IPS DF 6.9 (cell line): ENCODE measurements around the gene ARL17B.
"Not testable (repeated sequence)": the region's sequence is repeated elsewhere in the genome, so short reads cannot be mapped to it uniquely, and the experiment has no call there.

Source experiments
- DNase-seq: peaks from one replicate; pipeline ENCODE4 v3.0.0-alpha.2; 2013; ENCODE audit warnings: low read depth, low spot score
- H3K27ac ChIP-seq: one replicate; pipeline ENCODE4 v1.5.1; 2013; ENCODE audit warnings: low read length, control low read depth
- H3K27me3 ChIP-seq: 2 replicates; pipeline ENCODE4 v1.6.1; 2013; ENCODE audit warnings: mild to moderate bottlenecking, low read length; ENCODE audit not compliant: control insufficient read depth, insufficient read depth
- H3K36me3 ChIP-seq: 2 replicates; pipeline ENCODE4 v1.6.1; 2013; ENCODE audit warnings: low read length; ENCODE audit not compliant: control insufficient read depth, insufficient read depth
- H3K4me1 ChIP-seq: 2 replicates; pipeline ENCODE4 v1.6.1; 2013; ENCODE audit warnings: low read length; ENCODE audit not compliant: control insufficient read depth, insufficient read depth
- H3K4me3 ChIP-seq: 2 replicates; pipeline ENCODE4 v1.5.1; 2013; ENCODE audit warnings: mild to moderate bottlenecking, low read length
- H3K9me3 ChIP-seq: 2 replicates; pipeline ENCODE4 v1.6.1; 2013; ENCODE audit warnings: low read length, inconsistent platforms; ENCODE audit not compliant: control insufficient read depth, insufficient read depth
- WGBS: extraction: QIAGEN DNeasy Blood & Tissue Kit; methylation state at CpG from one replicate; pipeline ENCODE4 v1.1.7; 2013; ENCODE audit warnings: mixed read lengths, missing lambda C conversion rate; ENCODE audit not compliant: insufficient read length, insufficient coverage; 5-methylcytosine and 5-hydroxymethylcytosine counted together

The ARL17B gene

GRCh38 chr17:46372236-46373229, 11.0 kb upstream of the ARL17B start:
- WGBS, result no CpG with 5 or more reads among the region's 95 CpGs
- not testable (repeated sequence) for H3K36me3 ChIP-seq, H3K9me3 ChIP-seq, DNase-seq, H3K4me3 ChIP-seq, H3K27me3 ChIP-seq, H3K4me1 ChIP-seq, H3K27ac ChIP-seq

GRCh38 chr17:46367520-46367919, 6.0 kb upstream of the ARL17B start:
- H3K27ac ChIP-seq, H3K27me3 ChIP-seq, DNase-seq, H3K4me3 ChIP-seq, H3K4me1 ChIP-seq, H3K36me3 ChIP-seq, H3K9me3 ChIP-seq: not testable (repeated sequence)
- no CpG with 5 or more reads among the region's 3 CpGs for WGBS

- WGBS, result no CpG with 5 or more reads among the region's 42 CpGs
- H3K4me1 ChIP-seq, DNase-seq, H3K9me3 ChIP-seq, H3K27me3 ChIP-seq, H3K27ac ChIP-seq, H3K4me3 ChIP-seq, H3K36me3 ChIP-seq: not testable (repeated sequence)
Observed at GRCh38 chr17:46361145-46361735, 326 bp downstream of the ARL17B start.

GRCh38 chr17:46353856-46354255, 7.7 kb downstream of the ARL17B start:
- H3K4me1 ChIP-seq, H3K9me3 ChIP-seq, DNase-seq, H3K27ac ChIP-seq, H3K4me3 ChIP-seq, H3K27me3 ChIP-seq, H3K36me3 ChIP-seq: not testable (repeated sequence)
- no CpG with 5 or more reads among the region's 4 CpGs for WGBS

- H3K27ac ChIP-seq, H3K9me3 ChIP-seq, H3K4me1 ChIP-seq, H3K36me3 ChIP-seq, H3K27me3 ChIP-seq, DNase-seq, H3K4me3 ChIP-seq: not testable (repeated sequence)
- no CpG with 5 or more reads among the region's 1 CpG for WGBS
Observed at GRCh38 chr17:46349060-46349459, 12.5 kb downstream of the ARL17B start.

- not testable (repeated sequence) for H3K27ac ChIP-seq, H3K36me3 ChIP-seq, H3K27me3 ChIP-seq, H3K9me3 ChIP-seq, DNase-seq, H3K4me3 ChIP-seq, H3K4me1 ChIP-seq
- no CpG with 5 or more reads among the region's 2 CpGs for WGBS
Observed at GRCh38 chr17:46348345-46348744, 13.2 kb downstream of the ARL17B start.

- not testable (repeated sequence) for H3K9me3 ChIP-seq, DNase-seq, H3K4me1 ChIP-seq, H3K4me3 ChIP-seq, H3K27ac ChIP-seq, H3K27me3 ChIP-seq, H3K36me3 ChIP-seq
- WGBS, result no CpG with 5 or more reads among the region's 3 CpGs
Observed at GRCh38 chr17:46342131-46342530, 19.4 kb downstream of the ARL17B start.

GRCh38 chr17:46341220-46341619, 20.3 kb downstream of the ARL17B start:
- H3K4me1 ChIP-seq, DNase-seq, H3K27ac ChIP-seq, H3K4me3 ChIP-seq, H3K27me3 ChIP-seq, H3K9me3 ChIP-seq, H3K36me3 ChIP-seq: not testable (repeated sequence)
- WGBS, result no CpG with 5 or more reads among the region's 19 CpGs

GRCh38 chr17:46294831-46295230, 66.7 kb downstream of the ARL17B start, which contains the start of gene LRRC37A:
TSS of gene LRRC37A (plus strand) at chr17:46295131. CDS start at chr17:46295134, 3 bp downstream.
- no CpG with 5 or more reads among the region's 16 CpGs for WGBS
- H3K36me3 ChIP-seq, H3K27ac ChIP-seq, DNase-seq, H3K4me3 ChIP-seq, H3K4me1 ChIP-seq, H3K27me3 ChIP-seq, H3K9me3 ChIP-seq: not testable (repeated sequence)

GRCh38 chr17:46291618-46292017, 69.9 kb downstream of the ARL17B start:
- not testable (repeated sequence) for H3K27ac ChIP-seq, DNase-seq, H3K4me3 ChIP-seq, H3K27me3 ChIP-seq, H3K9me3 ChIP-seq, H3K36me3 ChIP-seq, H3K4me1 ChIP-seq
- WGBS, result no CpG with 5 or more reads among the region's 8 CpGs
